ENCODE results near the gene LSM6.

LSM6 gene

GRCh38 chr4:146175541-146176453 is at the start of gene LSM6:
Gene LSM6 (plus strand): TSS chr4:146175718. CDS start chr4:146182922, 7,204 bp downstream.
- peak; percentile 73 to 74 for DNase-seq (ENCODE audit: low read depth in 2 of 2)

- peak; percentile 66 to 72 for DNase-seq (ENCODE audit: low read depth in 2 of 2)
These were observed 43.1 kb upstream of the LSM6 start for GRCh38 chr4:146132445-146132844.

- DNase-seq (ENCODE audit: low read depth in 2 of 2) = no peak
These were observed 40.6 kb upstream of the LSM6 start for GRCh38 chr4:146134761-146135445.

- no peak for DNase-seq (ENCODE audit: low read depth in 2 of 2)
These were observed 39.6 kb upstream of the LSM6 start for GRCh38 chr4:146135941-146136340.

- no peak for DNase-seq (ENCODE audit: low read depth in 2 of 2)
These were observed 32.8 kb upstream of the LSM6 start for GRCh38 chr4:146142768-146143167.

- DNase-seq (ENCODE audit: low read depth in 2 of 2) = no peak
These were observed 31.6 kb upstream of the LSM6 start for GRCh38 chr4:146143888-146144287.

- DNase-seq (ENCODE audit: low read depth in 2 of 2) = no peak
These were observed 28.6 kb upstream of the LSM6 start for GRCh38 chr4:146146918-146147317.

GRCh38 chr4:146148021-146148420 is 27.5 kb upstream of the LSM6 start:
- no peak for DNase-seq (ENCODE audit: low read depth in 2 of 2)

GRCh38 chr4:146154057-146154456 is 21.5 kb upstream of the LSM6 start:
- no peak for DNase-seq (ENCODE audit: low read depth in 2 of 2)

- DNase-seq (ENCODE audit: low read depth in 2 of 2) = no peak
These were observed 20.3 kb upstream of the LSM6 start for GRCh38 chr4:146155152-146155724.

GRCh38 chr4:146158036-146158745 is 17.3 kb upstream of the LSM6 start:
- DNase-seq (ENCODE audit: low read depth in 2 of 2) = no peak

GRCh38 chr4:146159384-146160058 is 16.0 kb upstream of the LSM6 start:
- no peak for DNase-seq (ENCODE audit: low read depth in 2 of 2)

- no peak for DNase-seq (ENCODE audit: low read depth in 2 of 2)
These were observed 14.3 kb upstream of the LSM6 start for GRCh38 chr4:146161243-146161642.

GRCh38 chr4:146165221-146165620 is 10.3 kb upstream of the LSM6 start:
- no peak for DNase-seq (ENCODE audit: low read depth in 2 of 2)

GRCh38 chr4:146165840-146166239 is 9.7 kb upstream of the LSM6 start:
- no peak for DNase-seq (ENCODE audit: low read depth in 2 of 2)

GRCh38 chr4:146170149-146170548 is 5.4 kb upstream of the LSM6 start:
- no peak for DNase-seq (ENCODE audit: low read depth in 2 of 2)

- no peak for DNase-seq (ENCODE audit: low read depth in 2 of 2)
These were observed 1.4 kb downstream of the LSM6 start for GRCh38 chr4:146176891-146177290.

GRCh38 chr4:146178126-146178525 is 2.6 kb downstream of the LSM6 start:
- DNase-seq (ENCODE audit: low read depth in 2 of 2) = no peak

GRCh38 chr4:146179784-146180370 is 4.4 kb downstream of the LSM6 start:
- no peak for DNase-seq (ENCODE audit: low read depth in 2 of 2)

- no peak for DNase-seq (ENCODE audit: low read depth in 2 of 2)
These were observed 6.9 kb downstream of the LSM6 start for GRCh38 chr4:146182443-146182842.

GRCh38 chr4:146183209-146183608 is 7.7 kb downstream of the LSM6 start:
- no peak for DNase-seq (ENCODE audit: low read depth in 2 of 2)
